ENCODE data around the gene SAMHD1. TPM values are rescaled to one million over a fixed set of nuclear protein-coding genes. Genes with fewer than 3 reads are reported as not detected.

The SAMHD1 gene
- total and polyA plus RNA-seq, 9 of the 15 experiments (the other 6 are each of a cell fraction or from before 2014, with no cell fraction given), result 6.8 to 20.4 (median 14.8) TPM

- Histone ChIP-seq H3K4me2 (ENCODE audit: insufficient read depth, low read length) (no peak overlapping the region), H3K9me1 (ENCODE audit: control insufficient read depth, insufficient read depth, low read length) (no peaks in the 10 kb centered on the region), H3K9ac (ENCODE audit: insufficient read depth in 1 of 2, low read depth in 2 of 2, low read length in 2 of 2) (no peak overlapping the region), H3K4me1 (replicated peaks in 1 of 2; ENCODE audit: control insufficient read depth in 2 of 2, insufficient read depth in 2 of 2, low read length in 2 of 2) (no peaks in the 10 kb centered on the region), H3K4me3 (no peak overlapping the region), H3K27me3 (ENCODE audit: control insufficient read depth in 2 of 2, insufficient read depth in 2 of 2, low read length in 2 of 2) (no peaks in the 10 kb centered on the region), H3K79me2 (ENCODE audit: control insufficient read depth, insufficient read depth, low read length) (no peaks in the 10 kb centered on the region), H3K27ac (ENCODE audit: extremely low read depth, low read depth, low read length) (no peak overlapping the region), H2AFZ (ENCODE audit: low read depth, low read length) (no peak overlapping the region), H4K20me1 (replicated peaks; ENCODE audit: control insufficient read depth, insufficient read depth, low read length) (no peaks in the 10 kb centered on the region), H3K9me3 (replicated peaks; ENCODE audit: control insufficient read depth, insufficient read depth, low read depth, low read length) (no peaks in the 10 kb centered on the region), H3K36me3 (ENCODE audit: control insufficient read depth, insufficient read depth, low read length) (peaks cover 9% of the 10 kb centered on the region; the same call in 2 of the 3 replicates)
- ATAC-seq (no peak), FAIRE-seq (no peak), DNase-seq (ENCODE audit: extremely low read depth in 1 of 4, low spot score in 3 of 4) (no peak)
- intact Hi-C loops (cut with micrococcal nuclease) (no loop called here), in situ Hi-C loops (cut with MboI) (no loop called here)
- ChIA-PET POLR2A (no interaction called here), CTCF (ENCODE audit: low intra/inter-chr PET ratio) (no interaction called here)
- 63% methylated on average over 2 of the region's 2 CpGs for WGBS (ENCODE audit: insufficient coverage, low coverage, missing lambda C conversion rate)
- no TSS peak for BruUV-seq (replicated peaks)
- TF ChIP-seq ZNF586 (CRISPR knock-in tag; conservative IDR thresholded peaks at IDR 0.05), result no peak
Observed at GRCh38 chr20:36895036-36895435, 56.5 kb downstream of the SAMHD1 start.

GRCh38 chr20:36893801-36894200 lies 57.7 kb downstream of the SAMHD1 start:
- no peak for ATAC-seq
- WGBS (ENCODE audit: insufficient coverage, low coverage, missing lambda C conversion rate), result 85% methylated on average over 3 of the region's 3 CpGs
- in situ Hi-C loops (cut with MboI) (no loop called here), intact Hi-C loops (cut with micrococcal nuclease) (no loop called here)
- Histone ChIP-seq H3K79me2 (ENCODE audit: control insufficient read depth, insufficient read depth, low read length) (no peaks in the 10 kb centered on the region), H4K20me1 (replicated peaks; ENCODE audit: control insufficient read depth, insufficient read depth, low read length) (no peaks in the 10 kb centered on the region), H3K9ac (ENCODE audit: insufficient read depth in 1 of 2, low read depth in 2 of 2, low read length in 2 of 2) (no peak overlapping the region), H3K4me2 (ENCODE audit: insufficient read depth, low read length) (no peak overlapping the region), H3K4me3 (no peak overlapping the region), H3K9me3 (replicated peaks; ENCODE audit: control insufficient read depth, insufficient read depth, low read depth, low read length) (no peaks in the 10 kb centered on the region), H2AFZ (ENCODE audit: low read depth, low read length) (no peak overlapping the region), H3K27me3 (ENCODE audit: control insufficient read depth in 2 of 2, insufficient read depth in 2 of 2, low read length in 2 of 2) (no peaks in the 10 kb centered on the region), H3K27ac (ENCODE audit: extremely low read depth, low read depth, low read length) (no peak overlapping the region), H3K9me1 (ENCODE audit: control insufficient read depth, insufficient read depth, low read length) (no peaks in the 10 kb centered on the region), H3K4me1 (replicated peaks in 1 of 2; ENCODE audit: control insufficient read depth in 2 of 2, insufficient read depth in 2 of 2, low read length in 2 of 2) (no peaks in the 10 kb centered on the region), H3K36me3 (ENCODE audit: control insufficient read depth, insufficient read depth, low read length) (peaks cover 9% of the 10 kb centered on the region; the same call in 2 of the 3 replicates)
- no peak for FAIRE-seq
- ChIA-PET POLR2A (interaction anchor here (0.6 to 1.8 kb wide), 2 partner anchors 19 to 610 kb away, joined by 3 to 5 read pairs; no protein-coding TSS in a partner anchor), CTCF (ENCODE audit: low intra/inter-chr PET ratio) (no interaction called here)
- BruUV-seq (replicated peaks), result no TSS peak
- no peak for DNase-seq (ENCODE audit: extremely low read depth in 1 of 4, low spot score in 3 of 4)
- TF ChIP-seq HOMEZ (CRISPR knock-in tag; IDR thresholded peaks at IDR 0.05) (no peak), ZNF589 (CRISPR knock-in tag; IDR thresholded peaks at IDR 0.05; ENCODE audit: low read depth) (no peak), MLX (CRISPR knock-in tag; conservative IDR thresholded peaks at IDR 0.05) (no peak), ZNF644 (tag; IDR thresholded peaks at IDR 0.05; ENCODE audit: low read depth) (no peak), ZNF655 (CRISPR knock-in tag; IDR thresholded peaks at IDR 0.05) (no peak), AFF4 (CRISPR knock-in tag; IDR thresholded peaks at IDR 0.05) (no peak)

Data from K562 (cell line).